ENCODE measurements around the gene TMBIM6.
"Not testable (repeated sequence)": the region's sequence is repeated elsewhere in the genome, so short reads cannot be mapped to it uniquely, and the experiment has no call there.

DNA sequence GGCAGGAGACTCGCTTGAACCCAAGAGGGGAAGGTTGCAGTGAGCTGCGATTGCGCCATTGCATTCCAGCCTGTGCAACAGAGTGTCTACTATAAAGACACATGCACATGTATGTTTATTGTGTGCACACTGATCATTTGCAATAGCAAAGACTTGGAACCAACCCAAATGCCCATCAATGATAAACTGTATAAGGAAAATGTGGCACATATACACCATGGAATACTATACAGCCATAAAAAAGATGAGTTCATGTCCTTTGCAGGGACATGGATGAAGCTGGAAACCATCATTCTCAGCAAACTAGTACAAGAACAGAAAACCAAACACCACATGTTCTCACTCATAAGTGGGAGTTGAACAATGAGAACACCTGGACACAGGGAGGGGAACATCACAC lies 27.4 kb upstream of the TMBIM6 start:
- TF ChIP-seq POLR2A (IDR thresholded peaks at IDR 0.05): not testable (repeated sequence)
- TF ChIP-seq, protein P1, sequence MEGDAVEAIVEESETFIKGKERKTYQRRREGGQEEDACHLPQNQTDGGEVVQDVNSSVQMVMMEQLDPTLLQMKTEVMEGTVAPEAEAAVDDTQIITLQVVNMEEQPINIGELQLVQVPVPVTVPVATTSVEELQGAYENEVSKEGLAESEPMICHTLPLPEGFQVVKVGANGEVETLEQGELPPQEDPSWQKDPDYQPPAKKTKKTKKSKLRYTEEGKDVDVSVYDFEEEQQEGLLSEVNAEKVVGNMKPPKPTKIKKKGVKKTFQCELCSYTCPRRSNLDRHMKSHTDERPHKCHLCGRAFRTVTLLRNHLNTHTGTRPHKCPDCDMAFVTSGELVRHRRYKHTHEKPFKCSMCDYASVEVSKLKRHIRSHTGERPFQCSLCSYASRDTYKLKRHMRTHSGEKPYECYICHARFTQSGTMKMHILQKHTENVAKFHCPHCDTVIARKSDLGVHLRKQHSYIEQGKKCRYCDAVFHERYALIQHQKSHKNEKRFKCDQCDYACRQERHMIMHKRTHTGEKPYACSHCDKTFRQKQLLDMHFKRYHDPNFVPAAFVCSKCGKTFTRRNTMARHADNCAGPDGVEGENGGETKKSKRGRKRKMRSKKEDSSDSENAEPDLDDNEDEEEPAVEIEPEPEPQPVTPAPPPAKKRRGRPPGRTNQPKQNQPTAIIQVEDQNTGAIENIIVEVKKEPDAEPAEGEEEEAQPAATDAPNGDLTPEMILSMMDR (IDR thresholded peaks at IDR 0.05): not testable (repeated sequence)
